Osteocyte (in vitro differentiated cells): Measurements from ENCODE around the gene GRIK4. TPM values are rescaled to one million over a fixed set of nuclear protein-coding genes. Genes with fewer than 3 reads are reported as not detected.
A peak's percentile ranks its signal among the peaks of the same experiment; 100 is the strongest.
"Not testable (repeated sequence)": the region's sequence is repeated elsewhere in the genome, so short reads cannot be mapped to it uniquely, and the experiment has no call there.

Experiments used
- DNase-seq: peaks from one replicate; pipeline ENCODE4 v3.0.0; 2021; ENCODE audit warnings: mixed read lengths; ENCODE audit not compliant: unreplicated experiment; ENCODE audit errors: extremely low spot score
- H3K27ac Mint-ChIP-seq: one replicate; pipeline ENCODE4 v1.8.0; 2021; ENCODE audit warnings: mild to moderate bottlenecking, mixed read lengths; ENCODE audit not compliant: unreplicated experiment
- H3K27me3 Mint-ChIP-seq: one replicate; pipeline ENCODE4 v1.8.0; 2021; ENCODE audit warnings: mixed read lengths; ENCODE audit not compliant: unreplicated experiment
- H3K36me3 Mint-ChIP-seq: one replicate; pipeline ENCODE4 v1.8.0; 2021; ENCODE audit warnings: mixed read lengths; ENCODE audit not compliant: unreplicated experiment
- H3K4me1 Mint-ChIP-seq: one replicate; pipeline ENCODE4 v1.8.0; 2021; ENCODE audit warnings: mixed read lengths; ENCODE audit not compliant: unreplicated experiment
- H3K4me3 Mint-ChIP-seq: one replicate; pipeline ENCODE4 v1.8.0; 2021; ENCODE audit warnings: mild to moderate bottlenecking, moderate library complexity, mixed read lengths; ENCODE audit not compliant: unreplicated experiment
- H3K9me3 Mint-ChIP-seq: one replicate; pipeline ENCODE4 v1.8.0; 2021; ENCODE audit warnings: mixed read lengths; ENCODE audit not compliant: unreplicated experiment
- total RNA-seq: library from RNA; stranded (reverse); gene quantifications from 2 replicates; pipeline ENCODE4 v1.2.1, GENCODE V29; 2021
- TF ChIP-seq, protein P1 (sequence below): fragments of 200-600 bp; sonication (generic); IDR thresholded peaks from 2 replicates; pipeline ENCODE4 v1.5.0; 2021; ENCODE audit warnings: antibody characterized with exemption, mild to moderate bottlenecking, moderate library complexity

Gene GRIK4
- total RNA-seq, 1 donor from 2014 or later: 0.11 TPM

DNA sequence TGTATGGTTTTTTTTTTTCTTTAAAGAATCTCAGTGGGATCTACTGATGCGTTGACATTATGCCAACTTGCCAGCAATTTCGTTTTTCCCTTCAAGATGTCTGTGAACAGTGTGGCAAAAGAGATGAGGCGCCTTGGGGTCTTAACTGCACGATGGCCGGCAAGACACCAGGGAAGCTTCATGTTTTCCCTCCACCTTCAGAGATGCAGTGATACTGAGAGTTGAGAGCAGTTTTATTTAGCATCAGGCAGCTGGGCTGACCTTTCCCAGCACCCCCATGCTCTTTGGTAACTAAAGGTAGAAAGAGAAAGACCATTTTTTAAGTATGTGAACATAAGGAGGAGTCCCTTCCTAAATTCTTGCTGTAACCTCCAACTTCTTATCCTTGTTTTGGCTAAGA lies 11.7 kb upstream of the GRIK4 start:
- H3K27ac Mint-ChIP-seq: no peak overlapping the region
- H3K27me3 Mint-ChIP-seq: peaks cover 13% of the 10 kb centered on the region
- no peaks in the 10 kb centered on the region for H3K9me3 Mint-ChIP-seq
- TF ChIP-seq, protein P1, sequence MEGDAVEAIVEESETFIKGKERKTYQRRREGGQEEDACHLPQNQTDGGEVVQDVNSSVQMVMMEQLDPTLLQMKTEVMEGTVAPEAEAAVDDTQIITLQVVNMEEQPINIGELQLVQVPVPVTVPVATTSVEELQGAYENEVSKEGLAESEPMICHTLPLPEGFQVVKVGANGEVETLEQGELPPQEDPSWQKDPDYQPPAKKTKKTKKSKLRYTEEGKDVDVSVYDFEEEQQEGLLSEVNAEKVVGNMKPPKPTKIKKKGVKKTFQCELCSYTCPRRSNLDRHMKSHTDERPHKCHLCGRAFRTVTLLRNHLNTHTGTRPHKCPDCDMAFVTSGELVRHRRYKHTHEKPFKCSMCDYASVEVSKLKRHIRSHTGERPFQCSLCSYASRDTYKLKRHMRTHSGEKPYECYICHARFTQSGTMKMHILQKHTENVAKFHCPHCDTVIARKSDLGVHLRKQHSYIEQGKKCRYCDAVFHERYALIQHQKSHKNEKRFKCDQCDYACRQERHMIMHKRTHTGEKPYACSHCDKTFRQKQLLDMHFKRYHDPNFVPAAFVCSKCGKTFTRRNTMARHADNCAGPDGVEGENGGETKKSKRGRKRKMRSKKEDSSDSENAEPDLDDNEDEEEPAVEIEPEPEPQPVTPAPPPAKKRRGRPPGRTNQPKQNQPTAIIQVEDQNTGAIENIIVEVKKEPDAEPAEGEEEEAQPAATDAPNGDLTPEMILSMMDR: no peak
- peaks cover 4% of the 10 kb centered on the region for H3K36me3 Mint-ChIP-seq
- DNase-seq: no peak
- peaks cover 7% of the 10 kb centered on the region for H3K4me1 Mint-ChIP-seq
- no peak overlapping the region for H3K4me3 Mint-ChIP-seq

- Mint-ChIP-seq H3K4me1 (peaks cover 7% of the 10 kb centered on the region), H3K9me3 (no peaks in the 10 kb centered on the region), H3K27me3 (peaks cover 13% of the 10 kb centered on the region), H3K27ac (no peak overlapping the region), H3K36me3 (no peaks in the 10 kb centered on the region), H3K4me3 (no peak overlapping the region)
- TF ChIP-seq, protein P1: no peak
- DNase-seq: peak; percentile 80
These were observed 11.0 kb upstream of the GRIK4 start for GRCh38 chr11:120500414-120501071.

DNA sequence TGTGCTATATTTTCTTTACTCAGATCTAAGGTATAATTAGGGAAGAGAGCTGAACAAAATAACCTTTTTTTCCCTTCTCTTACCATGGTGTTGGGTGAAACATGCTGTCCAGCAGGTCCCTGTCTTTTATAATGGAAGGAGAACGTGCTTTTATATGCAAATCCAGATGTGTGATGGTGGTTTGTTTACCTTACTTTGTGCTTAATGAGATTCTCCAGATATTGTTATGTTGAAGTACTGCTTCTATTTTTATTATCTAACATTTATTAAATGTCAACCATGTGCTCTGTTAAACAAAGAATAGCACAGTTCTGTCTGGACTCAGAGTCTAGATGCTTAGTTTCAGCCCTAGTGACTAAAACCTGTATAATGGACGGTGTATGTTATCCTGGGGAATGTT lies 10.1 kb upstream of the GRIK4 start:
- no peaks in the 10 kb centered on the region for H3K36me3 Mint-ChIP-seq
- no peak for DNase-seq
- peaks cover 20% of the 10 kb centered on the region for H3K27me3 Mint-ChIP-seq
- no peak overlapping the region for H3K27ac Mint-ChIP-seq
- TF ChIP-seq, protein P1: no peak
- peaks cover 7% of the 10 kb centered on the region for H3K4me1 Mint-ChIP-seq
- no peak overlapping the region for H3K4me3 Mint-ChIP-seq
- H3K9me3 Mint-ChIP-seq: no peaks in the 10 kb centered on the region

DNA sequence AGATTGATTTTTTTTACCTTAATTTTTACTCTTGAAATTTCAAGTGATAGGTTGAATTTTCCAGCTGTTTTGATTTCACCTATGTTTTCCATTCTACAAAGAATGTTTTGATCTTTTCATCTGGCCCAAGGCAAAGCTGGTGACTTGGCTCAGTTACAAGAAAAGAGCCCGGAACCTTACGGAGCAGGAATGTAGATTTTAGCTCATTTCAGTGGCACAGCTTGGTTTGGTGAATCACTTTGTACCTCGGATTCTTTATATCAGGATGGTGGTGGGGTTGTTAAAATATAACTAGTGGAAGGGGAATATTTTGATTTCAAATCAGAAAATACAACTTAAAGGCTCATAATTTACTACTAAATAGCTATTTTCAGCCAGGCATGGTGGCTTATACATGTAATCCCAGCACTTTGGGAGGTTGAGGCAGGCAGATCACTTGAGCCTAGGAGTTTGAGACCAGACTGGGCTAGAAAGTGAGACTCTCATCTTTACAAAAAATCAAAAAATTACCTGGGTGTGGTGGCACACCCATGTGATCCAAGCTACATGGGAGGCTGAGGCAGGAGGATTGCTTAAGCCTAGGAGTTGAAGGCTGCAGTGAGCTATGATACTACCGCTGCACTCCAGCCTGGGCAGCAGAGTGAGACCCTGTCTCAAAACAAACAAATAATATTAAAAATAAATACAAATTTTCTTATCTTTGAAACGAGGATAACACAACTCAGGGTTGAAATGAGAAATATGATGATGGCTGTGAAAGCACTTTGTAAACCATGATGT lies 9.4 kb upstream of the GRIK4 start:
- no peak overlapping the region for H3K4me3 Mint-ChIP-seq
- no peak overlapping the region for H3K27ac Mint-ChIP-seq

DNA sequence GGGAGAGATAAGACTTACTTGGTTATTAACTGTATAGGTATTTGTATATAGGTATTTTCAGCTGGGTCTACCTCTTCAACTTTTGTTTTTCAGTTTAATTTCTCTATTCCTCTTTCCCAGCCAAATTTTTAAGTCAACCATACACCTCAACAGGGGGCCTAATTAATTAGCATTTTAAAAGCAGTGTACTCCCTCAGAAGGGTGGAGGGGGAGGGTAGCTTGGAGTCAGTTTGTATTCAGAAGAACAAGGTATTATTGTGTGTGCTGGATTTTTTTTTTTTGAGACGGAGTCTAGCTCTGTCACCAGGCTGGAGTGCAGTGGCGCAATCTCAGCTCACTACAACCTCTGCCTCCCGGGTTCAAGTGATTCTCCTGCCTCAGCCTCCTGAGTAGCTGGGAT lies 8.0 kb upstream of the GRIK4 start:
- peaks cover 38% of the 10 kb centered on the region for H3K27me3 Mint-ChIP-seq
- H3K4me1 Mint-ChIP-seq, H3K4me3 Mint-ChIP-seq, H3K27ac Mint-ChIP-seq, H3K9me3 Mint-ChIP-seq, H3K36me3 Mint-ChIP-seq, DNase-seq: not testable (repeated sequence)

More for the DNA sequence above, 9.4 kb upstream of the GRIK4 start:
- TF ChIP-seq, protein P1: no peak
- no peak for DNase-seq
- Mint-ChIP-seq H3K4me1 (peaks cover 7% of the 10 kb centered on the region), H3K36me3 (no peaks in the 10 kb centered on the region), H3K9me3 (no peaks in the 10 kb centered on the region), H3K27me3 (peaks cover 27% of the 10 kb centered on the region)
